ENCODE measurements around the gene RAI14.
"Not testable (repeated sequence)": the region's sequence is repeated elsewhere in the genome, so short reads cannot be mapped to it uniquely, and the experiment has no call there.

The RAI14 gene

DNA sequence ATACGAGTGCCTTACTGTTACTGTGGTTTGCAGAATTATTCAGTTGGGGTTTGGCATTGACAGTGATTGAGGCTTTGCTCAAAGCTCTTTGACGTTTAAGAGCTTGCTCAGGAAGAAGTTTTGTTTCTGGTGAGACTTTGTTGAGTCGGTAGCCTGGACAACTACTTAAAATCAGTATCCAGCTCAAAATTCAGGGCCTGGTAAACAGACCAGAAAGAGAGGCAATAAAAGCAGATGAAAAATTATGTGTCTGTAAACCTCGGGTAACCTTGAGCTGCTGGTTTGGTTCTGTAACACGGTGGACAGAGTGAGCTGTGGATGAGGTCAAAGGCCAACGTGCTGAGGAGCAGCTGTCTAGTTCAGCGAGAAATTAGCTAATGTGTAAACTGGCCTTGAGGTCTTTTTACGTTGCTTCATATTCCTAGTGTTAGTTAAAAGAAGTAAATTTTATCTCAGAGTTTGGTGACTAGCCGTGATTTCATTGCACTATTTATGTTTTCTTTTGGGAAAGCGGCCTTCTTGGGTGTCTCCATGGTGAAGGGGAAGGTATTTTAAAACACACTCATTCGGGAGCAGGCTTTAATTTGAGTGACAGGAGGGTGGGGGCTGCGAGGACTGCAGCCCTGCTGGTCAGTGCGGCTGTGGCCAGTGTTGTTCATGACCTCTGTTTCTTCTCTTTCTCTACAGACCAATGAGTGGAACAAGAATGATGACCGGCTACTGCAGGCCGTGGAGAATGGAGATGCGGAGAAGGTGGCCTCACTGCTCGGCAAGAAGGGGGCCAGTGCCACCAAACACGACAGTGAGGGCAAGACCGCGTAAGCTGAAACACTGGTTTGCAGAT, 100.9 kb downstream of the RAI14 start:
- ATAC-seq (ENCODE audit: low read depth) (no peak), DNase-seq (ENCODE audit: low spot score in 2 of 2) (no peak)
- no peaks in the 10 kb centered on the region for H3K4me1 Mint-ChIP-seq
- H3K4me3 Mint-ChIP-seq, result no peak overlapping the region
- H3K27ac Mint-ChIP-seq, result no peak overlapping the region
- H3K27me3 Mint-ChIP-seq, result peaks cover 4% of the 10 kb centered on the region
- peaks cover 1% of the 10 kb centered on the region for H3K9me3 Mint-ChIP-seq
- no peaks in the 10 kb centered on the region for H3K36me3 Mint-ChIP-seq

GRCh38 chr5:34758514-34758913, 102.4 kb downstream of the RAI14 start:
- Mint-ChIP-seq H3K4me1 (no peaks in the 10 kb centered on the region), H3K27me3 (peaks cover 3% of the 10 kb centered on the region), H3K36me3 (no peaks in the 10 kb centered on the region), H3K9me3 (peaks cover 1% of the 10 kb centered on the region), H3K4me3 (no peak overlapping the region), H3K27ac (no peak overlapping the region)
- DNase-seq (ENCODE audit: low spot score in 2 of 2) (no peak), ATAC-seq (ENCODE audit: low read depth) (no peak)

- ATAC-seq (ENCODE audit: low read depth); H3K27ac Mint-ChIP-seq; H3K4me1 Mint-ChIP-seq; H3K36me3 Mint-ChIP-seq; DNase-seq (ENCODE audit: low spot score in 2 of 2); H3K4me3 Mint-ChIP-seq; H3K27me3 Mint-ChIP-seq; H3K9me3 Mint-ChIP-seq: not testable (repeated sequence)
Observed at GRCh38 chr5:34759213-34759612, 103.1 kb downstream of the RAI14 start.

DNA sequence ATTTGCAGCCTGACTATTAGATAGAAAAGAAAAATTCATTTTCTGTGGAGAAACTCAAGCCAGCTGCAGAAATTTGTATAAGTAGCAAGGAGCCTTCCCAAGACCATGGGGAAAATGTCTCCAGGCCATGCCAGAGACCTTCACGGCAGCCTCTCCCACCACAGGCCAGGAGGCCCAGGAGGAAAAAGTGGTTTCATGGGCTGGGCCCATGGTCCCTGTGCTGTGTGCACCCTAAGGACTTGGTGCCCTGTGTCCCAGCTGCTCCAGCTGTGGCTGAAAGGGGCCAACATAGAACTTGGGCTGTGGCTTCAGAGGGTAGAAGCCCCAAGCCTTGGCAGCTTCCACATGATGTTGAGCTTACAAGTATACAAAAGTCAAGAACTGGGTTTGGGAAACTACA, 109.5 kb downstream of the RAI14 start:
- H3K4me1 Mint-ChIP-seq, result no peaks in the 10 kb centered on the region
- no peak overlapping the region for H3K27ac Mint-ChIP-seq
- H3K4me3 Mint-ChIP-seq, result no peak overlapping the region
- peaks cover 4% of the 10 kb centered on the region for H3K27me3 Mint-ChIP-seq
- no peaks in the 10 kb centered on the region for H3K36me3 Mint-ChIP-seq
- peaks cover 5% of the 10 kb centered on the region for H3K9me3 Mint-ChIP-seq
- no peak for DNase-seq (ENCODE audit: low spot score in 2 of 2)
- no peak for ATAC-seq (ENCODE audit: low read depth)

DNA sequence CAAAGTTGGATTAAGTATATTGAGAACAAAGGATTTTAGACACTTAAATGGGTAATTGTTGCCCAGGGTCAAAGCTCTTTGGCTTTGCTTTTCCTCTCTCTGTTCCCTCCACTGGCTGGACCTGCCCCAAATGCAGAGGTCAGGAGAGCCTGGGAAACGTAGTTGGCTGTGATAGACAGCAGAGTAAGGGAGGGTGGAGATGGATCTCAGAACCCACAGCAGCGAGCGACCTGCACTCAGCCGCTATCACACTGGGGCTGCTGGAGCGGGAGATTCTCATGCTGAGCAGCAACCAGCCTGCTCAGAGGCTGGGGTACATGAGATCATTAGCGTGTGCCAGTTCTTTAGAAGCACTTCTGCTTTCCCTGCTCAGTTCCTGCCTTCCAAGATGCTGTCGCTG, 111.1 kb downstream of the RAI14 start:
- DNase-seq (ENCODE audit: low spot score in 2 of 2), result no peak
- Mint-ChIP-seq H3K27ac (no peak overlapping the region), H3K9me3 (peaks cover 4% of the 10 kb centered on the region), H3K27me3 (peaks cover 4% of the 10 kb centered on the region), H3K36me3 (no peaks in the 10 kb centered on the region), H3K4me3 (no peak overlapping the region), H3K4me1 (no peaks in the 10 kb centered on the region)
- no peak for ATAC-seq (ENCODE audit: low read depth)

DNA sequence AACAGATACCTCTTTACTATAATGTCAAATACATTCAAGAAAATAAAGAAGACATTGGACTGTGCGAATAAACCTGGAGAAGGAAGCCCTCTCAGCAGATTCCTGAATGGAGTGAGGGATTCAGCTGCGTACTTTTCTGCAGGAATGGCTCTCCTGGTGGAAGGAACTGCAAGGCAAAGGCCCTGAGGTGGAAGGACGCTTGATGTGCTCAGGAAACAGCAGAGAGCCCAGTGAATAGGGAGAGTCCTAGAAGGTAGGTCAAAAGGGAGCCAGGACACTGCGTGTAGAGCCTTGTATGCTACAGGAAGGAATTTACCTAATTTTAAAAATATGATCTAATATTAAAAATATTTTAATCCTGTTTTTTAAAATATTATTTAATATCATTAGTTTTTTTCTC, 114.4 kb downstream of the RAI14 start:
- H3K4me1 Mint-ChIP-seq, result no peaks in the 10 kb centered on the region
- no peaks in the 10 kb centered on the region for H3K36me3 Mint-ChIP-seq
- peaks cover 4% of the 10 kb centered on the region for H3K27me3 Mint-ChIP-seq
- no peak overlapping the region for H3K27ac Mint-ChIP-seq
- ATAC-seq (ENCODE audit: low read depth) (no peak), DNase-seq (ENCODE audit: low spot score in 2 of 2) (no peak)
- peaks cover 7% of the 10 kb centered on the region for H3K9me3 Mint-ChIP-seq
- no peak overlapping the region for H3K4me3 Mint-ChIP-seq

GRCh38 chr5:34771076-34771475, 114.9 kb downstream of the RAI14 start:
- Mint-ChIP-seq H3K27me3 (peaks cover 5% of the 10 kb centered on the region), H3K4me1 (no peaks in the 10 kb centered on the region), H3K4me3 (no peak overlapping the region), H3K36me3 (no peaks in the 10 kb centered on the region), H3K9me3 (peaks cover 9% of the 10 kb centered on the region), H3K27ac (no peak overlapping the region)
- DNase-seq (ENCODE audit: low spot score in 2 of 2), result no peak
- ATAC-seq (ENCODE audit: low read depth), result peak; percentile 31

GRCh38 chr5:34772267-34773098, 116.4 kb downstream of the RAI14 start:
- H3K36me3 Mint-ChIP-seq, result no peaks in the 10 kb centered on the region
- ATAC-seq (ENCODE audit: low read depth) (no peak), DNase-seq (ENCODE audit: low spot score in 2 of 2) (no peak)
- peaks cover 9% of the 10 kb centered on the region for H3K9me3 Mint-ChIP-seq
- H3K4me1 Mint-ChIP-seq, result no peaks in the 10 kb centered on the region
- peaks cover 5% of the 10 kb centered on the region for H3K27me3 Mint-ChIP-seq
- H3K27ac Mint-ChIP-seq, result no peak overlapping the region
- no peak overlapping the region for H3K4me3 Mint-ChIP-seq

- ATAC-seq (ENCODE audit: low read depth), result no peak
- peaks cover 4% of the 10 kb centered on the region for H3K27me3 Mint-ChIP-seq
- H3K36me3 Mint-ChIP-seq, result no peaks in the 10 kb centered on the region
- H3K4me3 Mint-ChIP-seq, result no peak overlapping the region
- H3K27ac Mint-ChIP-seq, result no peak overlapping the region
- H3K4me1 Mint-ChIP-seq, result no peaks in the 10 kb centered on the region
- H3K9me3 Mint-ChIP-seq, result peaks cover 9% of the 10 kb centered on the region
- DNase-seq (ENCODE audit: low spot score in 2 of 2), result no peak
Observed at GRCh38 chr5:34774139-34774538, 118.0 kb downstream of the RAI14 start.

- H3K36me3 Mint-ChIP-seq; H3K4me3 Mint-ChIP-seq; H3K4me1 Mint-ChIP-seq; DNase-seq (ENCODE audit: low spot score in 2 of 2); ATAC-seq (ENCODE audit: low read depth); H3K27ac Mint-ChIP-seq; H3K9me3 Mint-ChIP-seq; H3K27me3 Mint-ChIP-seq: not testable (repeated sequence)
Observed at GRCh38 chr5:34774678-34775077, 118.5 kb downstream of the RAI14 start.

DNA sequence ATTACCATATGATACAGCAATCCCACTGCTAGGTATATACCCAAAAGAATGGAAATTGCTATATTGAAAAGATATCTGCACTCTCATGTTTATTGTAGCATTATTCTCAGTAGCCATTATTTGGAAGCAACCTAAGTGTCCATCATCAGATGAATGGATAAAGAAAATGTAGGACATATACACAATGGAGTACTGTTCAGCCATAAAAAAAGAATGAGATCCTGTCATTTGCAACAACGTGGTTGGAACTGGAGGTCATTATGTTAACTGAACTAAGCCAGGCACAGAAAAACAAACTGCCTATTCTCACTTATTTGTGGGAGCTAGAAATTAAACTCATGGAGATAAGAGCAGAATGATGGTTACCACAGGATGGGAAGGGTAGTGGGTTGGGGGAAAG, 119.8 kb downstream of the RAI14 start:
- peaks cover 9% of the 10 kb centered on the region for H3K9me3 Mint-ChIP-seq
- no peak overlapping the region for H3K27ac Mint-ChIP-seq
- H3K4me1 Mint-ChIP-seq, result no peaks in the 10 kb centered on the region
- no peak overlapping the region for H3K4me3 Mint-ChIP-seq
- no peak for DNase-seq (ENCODE audit: low spot score in 2 of 2)
- no peaks in the 10 kb centered on the region for H3K36me3 Mint-ChIP-seq
- H3K27me3 Mint-ChIP-seq, result peaks cover 4% of the 10 kb centered on the region
- no peak for ATAC-seq (ENCODE audit: low read depth)

DNA sequence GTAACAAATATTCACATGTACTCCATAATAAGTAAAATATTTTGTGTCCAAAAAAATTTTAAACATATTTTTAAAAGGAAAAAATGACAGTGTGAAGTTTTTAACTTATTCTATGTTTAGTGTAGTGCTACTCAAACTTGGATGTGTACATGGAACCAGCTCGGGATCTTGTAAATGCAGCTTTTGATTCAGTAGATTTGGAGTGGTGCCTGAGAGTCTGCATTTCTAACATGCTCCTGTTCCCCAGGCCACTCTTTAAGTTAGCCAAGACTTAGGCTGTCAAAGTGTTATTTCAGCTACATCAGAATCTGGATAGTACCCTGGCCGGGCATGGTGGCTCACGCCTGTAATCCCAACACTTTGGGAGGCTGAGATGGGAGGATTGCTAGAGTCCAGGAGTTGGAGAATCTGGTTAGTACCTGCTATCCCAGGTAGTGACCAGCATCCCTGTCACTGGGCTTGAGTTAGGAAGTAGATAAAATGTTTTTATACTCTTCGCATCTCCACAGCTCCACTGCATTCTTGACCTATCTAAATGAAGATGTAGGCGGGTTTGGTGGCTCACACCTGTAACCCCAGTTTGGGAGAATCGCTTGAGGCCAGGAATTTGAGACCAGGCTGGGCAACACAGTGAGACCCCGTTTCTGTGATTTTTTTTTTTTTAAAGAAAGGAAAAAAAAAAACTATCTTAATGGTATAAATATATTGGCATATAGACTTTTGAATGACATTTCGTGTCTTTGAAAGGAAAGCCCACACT, 122.1 kb downstream of the RAI14 start:
- H3K27ac Mint-ChIP-seq, result no peak overlapping the region
- H3K4me3 Mint-ChIP-seq, result no peak overlapping the region
- ATAC-seq (ENCODE audit: low read depth) (no peak), DNase-seq (ENCODE audit: low spot score in 2 of 2) (no peak)
- H3K9me3 Mint-ChIP-seq, result peaks cover 20% of the 10 kb centered on the region
- H3K27me3 Mint-ChIP-seq, result peaks cover 4% of the 10 kb centered on the region
- no peaks in the 10 kb centered on the region for H3K36me3 Mint-ChIP-seq
- no peaks in the 10 kb centered on the region for H3K4me1 Mint-ChIP-seq

DNA sequence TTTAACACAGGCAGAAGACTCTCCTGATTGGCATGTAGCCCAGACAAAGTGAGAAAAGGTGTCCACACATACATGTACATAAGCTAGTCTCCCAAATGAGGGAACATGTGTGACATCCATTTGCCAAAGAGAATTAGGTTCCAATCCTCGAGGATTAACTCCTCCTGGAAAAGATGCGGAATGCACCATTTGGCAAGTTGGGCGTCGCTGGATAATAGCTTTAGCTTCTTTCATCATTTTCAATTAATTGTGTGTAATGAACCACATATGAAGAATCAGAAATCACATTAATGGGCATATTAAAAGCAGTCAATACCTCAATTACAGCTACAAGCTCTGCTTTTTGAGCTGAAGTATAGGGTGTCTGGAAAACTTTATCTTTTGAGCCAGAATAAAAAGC, 127.8 kb downstream of the RAI14 start:
- DNase-seq (ENCODE audit: low spot score in 2 of 2); H3K27ac Mint-ChIP-seq; H3K27me3 Mint-ChIP-seq; H3K4me3 Mint-ChIP-seq; ATAC-seq (ENCODE audit: low read depth); H3K4me1 Mint-ChIP-seq; H3K36me3 Mint-ChIP-seq: not testable (repeated sequence)
- H3K9me3 Mint-ChIP-seq, result peaks cover 17% of the 10 kb centered on the region

- ATAC-seq (ENCODE audit: low read depth), result no peak
Observed at GRCh38 chr5:34787035-34787434, 130.9 kb downstream of the RAI14 start.

More at GRCh38 chr5:34787035-34787434, 130.9 kb downstream of the RAI14 start:
- no peak overlapping the region for H3K27ac Mint-ChIP-seq
- H3K27me3 Mint-ChIP-seq, result peaks cover 4% of the 10 kb centered on the region
- peaks cover 10% of the 10 kb centered on the region for H3K9me3 Mint-ChIP-seq
- no peak overlapping the region for H3K4me3 Mint-ChIP-seq
- no peaks in the 10 kb centered on the region for H3K4me1 Mint-ChIP-seq
- no peak for DNase-seq (ENCODE audit: low spot score in 2 of 2)
- no peaks in the 10 kb centered on the region for H3K36me3 Mint-ChIP-seq

All from memory B cell (primary cell).